Measurements from ENCODE around the gene TAF8. TPM values are rescaled to one million over a fixed set of nuclear protein-coding genes. Genes with fewer than 3 reads are reported as not detected.

The TAF8 gene
- total RNA-seq, 1 experiment from 2014 or later, result 20.7 TPM

GRCh38 chr6:42100029-42100901 lies 49.9 kb downstream of the TAF8 start:
- Histone ChIP-seq H3K79me2 (ENCODE audit: low read length) (no peaks in the 10 kb centered on the region), H3K4me1 (ENCODE audit: insufficient read depth, low read length) (peaks cover 27% of the 10 kb centered on the region), H3K4me2 (ENCODE audit: low read length) (peak overlapping the region; percentile 77), H3K36me3 (ENCODE audit: low read depth, low read length) (peaks cover under 1% of the 10 kb centered on the region; the same call in 1 of the 2 replicates), H3F3A (ENCODE audit: low read length, unreplicated experiment) (peaks cover 9% of the 10 kb centered on the region), H3K9ac (ENCODE audit: low read length) (peak overlapping the region; percentile 48), H4K20me1 (ENCODE audit: low read length) (no peaks in the 10 kb centered on the region), H3K9me2 (replicated peaks; ENCODE audit: low read length) (no peaks in the 10 kb centered on the region), H3K9me3 (ENCODE audit: low read length) (no peaks in the 10 kb centered on the region), H3K27me3 (ENCODE audit: low read length) (no peaks in the 10 kb centered on the region), H3K27ac (ENCODE audit: low read length) (peak overlapping the region; percentile 94), H3K4me3 (ENCODE audit: low read length) (peak overlapping the region; percentile 18; the same call in 1 of the 2 replicates), H2AFZ (ENCODE audit: low read length) (peak overlapping the region; percentile 66)
- TF ChIP-seq EZH2 (IDR thresholded peaks at IDR 0.05; ENCODE audit: low read length, unreplicated experiment) (no peak), EZH2phosphoT487 (IDR thresholded peaks at IDR 0.05; ENCODE audit: borderline replicate concordance, low read length) (no peak)
- TF ChIP-seq, protein P1, sequence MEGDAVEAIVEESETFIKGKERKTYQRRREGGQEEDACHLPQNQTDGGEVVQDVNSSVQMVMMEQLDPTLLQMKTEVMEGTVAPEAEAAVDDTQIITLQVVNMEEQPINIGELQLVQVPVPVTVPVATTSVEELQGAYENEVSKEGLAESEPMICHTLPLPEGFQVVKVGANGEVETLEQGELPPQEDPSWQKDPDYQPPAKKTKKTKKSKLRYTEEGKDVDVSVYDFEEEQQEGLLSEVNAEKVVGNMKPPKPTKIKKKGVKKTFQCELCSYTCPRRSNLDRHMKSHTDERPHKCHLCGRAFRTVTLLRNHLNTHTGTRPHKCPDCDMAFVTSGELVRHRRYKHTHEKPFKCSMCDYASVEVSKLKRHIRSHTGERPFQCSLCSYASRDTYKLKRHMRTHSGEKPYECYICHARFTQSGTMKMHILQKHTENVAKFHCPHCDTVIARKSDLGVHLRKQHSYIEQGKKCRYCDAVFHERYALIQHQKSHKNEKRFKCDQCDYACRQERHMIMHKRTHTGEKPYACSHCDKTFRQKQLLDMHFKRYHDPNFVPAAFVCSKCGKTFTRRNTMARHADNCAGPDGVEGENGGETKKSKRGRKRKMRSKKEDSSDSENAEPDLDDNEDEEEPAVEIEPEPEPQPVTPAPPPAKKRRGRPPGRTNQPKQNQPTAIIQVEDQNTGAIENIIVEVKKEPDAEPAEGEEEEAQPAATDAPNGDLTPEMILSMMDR (conservative IDR thresholded peaks at IDR 0.05; ENCODE audit: low read depth, low read length), result no peak
- DNase-seq (peak; percentile 29), ATAC-seq (peak; percentile 40)
- ChIA-PET POLR2A (ENCODE audit: unreplicated experiment) (interaction anchor here (0.6 to 1.3 kb wide), 3 partner anchors 22 to 54 kb away, joined by 3 to 4 read pairs (median 4); no protein-coding TSS in a partner anchor), CTCF (interaction anchor here (0.9 kb wide), 2 partner anchors 15 to 64 kb away, joined by 3 to 6 read pairs; no protein-coding TSS in a partner anchor)
- intact Hi-C loops (cut with micrococcal nuclease), result loop anchor here (2.0 kb wide), 1 partner anchor 19 kb away; no protein-coding TSS in a partner anchor
- BruUV-seq (replicated peaks), result TSS peak; percentile 98

GRCh38 chr6:42101186-42101657 lies 50.9 kb downstream of the TAF8 start:
- H2AFZ ChIP-seq (ENCODE audit: low read length), result no peak overlapping the region
- ATAC-seq, result no peak
- DNase-seq, result no peak

More at GRCh38 chr6:42101186-42101657, 50.9 kb downstream of the TAF8 start:
- POLR2A ChIA-PET (ENCODE audit: unreplicated experiment), result no interaction called here
- H3K79me2 ChIP-seq (ENCODE audit: low read length), result no peaks in the 10 kb centered on the region
- no peaks in the 10 kb centered on the region for H3K9me2 ChIP-seq (replicated peaks; ENCODE audit: low read length)
- H3K9me3 ChIP-seq (ENCODE audit: low read length), result no peaks in the 10 kb centered on the region
- no peaks in the 10 kb centered on the region for H3K27me3 ChIP-seq (ENCODE audit: low read length)
- TF ChIP-seq, protein P1 (conservative IDR thresholded peaks at IDR 0.05; ENCODE audit: low read depth, low read length), result no peak
- TF ChIP-seq EZH2 (IDR thresholded peaks at IDR 0.05; ENCODE audit: low read length, unreplicated experiment) (no peak), EZH2phosphoT487 (IDR thresholded peaks at IDR 0.05; ENCODE audit: borderline replicate concordance, low read length) (no peak)
- no TSS peak for BruUV-seq (replicated peaks)
- no peak overlapping the region for H3K4me3 ChIP-seq (ENCODE audit: low read length)
- CTCF ChIA-PET, result interaction anchor here (0.9 kb wide), 1 partner anchor 16 kb away, joined by 3 read pairs; no protein-coding TSS in a partner anchor
- peaks cover 26% of the 10 kb centered on the region for H3K4me1 ChIP-seq (ENCODE audit: insufficient read depth, low read length)
- H4K20me1 ChIP-seq (ENCODE audit: low read length), result no peaks in the 10 kb centered on the region
- H3K27ac ChIP-seq (ENCODE audit: low read length), result no peak overlapping the region
- no peak overlapping the region for H3K9ac ChIP-seq (ENCODE audit: low read length)
- peaks cover 9% of the 10 kb centered on the region for H3F3A ChIP-seq (ENCODE audit: low read length, unreplicated experiment)
- H3K4me2 ChIP-seq (ENCODE audit: low read length), result no peak overlapping the region
- H3K36me3 ChIP-seq (ENCODE audit: low read depth, low read length), result peaks cover 6% of the 10 kb centered on the region
- intact Hi-C loops (cut with micrococcal nuclease), result loop anchor here (2.0 kb wide), 1 partner anchor 18 kb away; no protein-coding TSS in a partner anchor

Measured in PC-3 (cell line).